ENCODE data around the gene CLEC19A.

CLEC19A gene

DNA sequence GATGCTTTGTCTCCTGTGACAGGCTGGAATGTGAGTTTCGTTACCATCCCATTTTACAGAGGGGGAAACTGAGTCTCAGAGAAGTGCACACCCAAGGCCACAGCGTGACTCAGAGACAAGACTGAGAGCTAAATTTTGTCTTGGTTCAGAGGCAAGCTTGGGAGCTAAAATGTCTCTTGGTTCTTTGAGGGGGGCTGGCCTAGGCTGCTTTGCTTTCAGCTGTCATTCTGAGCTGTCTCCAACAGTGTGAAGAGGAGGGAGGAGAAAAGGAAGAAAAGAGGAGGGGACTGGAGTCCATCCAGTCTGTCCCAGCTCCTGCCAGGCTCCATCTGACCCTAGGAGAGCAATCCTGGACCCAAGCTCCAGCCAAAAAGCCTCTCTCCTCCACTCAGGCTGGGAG is at the start of gene CLEC19A:
TSS of gene CLEC19A (plus strand) at position 301 of the 400 bp plus-strand sequence. CDS start 121 bp downstream, outside the sequence.
- DNase-seq = no peak

DNA sequence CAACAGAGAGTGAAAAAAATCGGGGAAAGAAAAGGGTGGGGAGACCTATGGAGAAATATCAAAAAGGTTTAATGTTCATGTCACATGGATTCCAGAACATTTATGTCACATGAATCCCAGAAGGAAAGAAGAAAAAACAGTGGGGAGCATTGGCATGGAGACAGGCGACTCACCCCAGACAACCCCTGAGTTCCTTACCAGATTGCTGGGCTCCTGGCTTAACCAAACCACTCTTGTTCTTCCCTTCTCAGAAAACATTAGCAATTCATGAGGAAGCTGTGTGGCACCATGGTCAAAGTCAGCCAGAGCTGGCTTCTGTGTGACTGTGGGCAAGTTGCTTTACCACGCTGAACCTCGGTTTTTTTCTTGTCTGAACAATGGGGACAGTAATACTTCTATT is 49.6 kb upstream of the CLEC19A start:
- DNase-seq = no peak

DNA sequence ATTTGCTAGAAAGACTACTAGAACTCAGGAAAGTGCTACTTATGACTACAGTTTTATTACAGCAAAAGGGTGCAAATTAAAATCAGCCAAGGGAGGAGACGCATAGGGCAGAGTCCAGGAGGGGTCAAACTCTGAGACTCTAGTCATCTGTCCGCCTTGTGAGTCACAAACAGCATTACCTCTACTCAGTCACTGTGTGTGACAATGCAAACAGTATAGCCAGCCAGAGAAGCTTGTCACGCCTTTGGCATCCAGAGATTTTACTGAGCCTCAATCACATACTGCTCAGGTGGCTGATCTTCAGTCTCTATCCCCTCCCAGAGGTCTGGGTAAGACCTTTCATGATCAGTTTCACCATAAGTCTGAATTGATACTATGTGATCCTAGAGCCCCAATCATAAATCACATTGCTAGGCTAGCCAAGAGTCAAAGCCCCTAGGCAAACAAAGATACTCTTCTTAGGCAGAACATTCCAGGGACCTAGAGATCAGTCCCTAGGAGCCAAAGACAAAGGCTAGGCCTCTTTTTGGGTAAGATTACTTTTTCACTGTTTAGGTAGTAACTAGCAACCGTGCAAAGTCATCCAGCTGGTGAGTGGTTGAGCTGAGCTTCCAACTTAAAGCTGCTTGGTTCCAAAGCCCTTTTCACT is 48.8 kb upstream of the CLEC19A start:
- no peak for DNase-seq

DNA sequence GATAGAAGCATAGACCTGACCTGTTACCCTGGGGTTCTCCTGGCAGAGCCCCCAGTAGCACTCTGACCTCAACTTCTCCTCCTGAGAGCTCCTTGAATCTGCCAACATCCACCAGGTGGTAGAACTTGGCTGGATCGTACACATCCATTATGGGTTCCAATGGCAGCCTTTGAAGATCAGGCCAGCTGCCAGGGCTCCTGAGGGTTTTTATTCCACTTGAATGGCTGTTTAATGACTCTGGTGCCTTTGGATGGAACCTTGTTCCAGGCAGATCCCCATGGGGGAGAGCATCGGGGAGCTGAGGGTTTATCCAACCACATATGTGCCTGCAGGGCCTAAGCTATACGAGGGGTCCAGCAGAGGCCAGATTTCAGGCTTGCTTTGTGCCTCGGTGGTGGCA is 47.1 kb upstream of the CLEC19A start:
- DNase-seq = no peak

- no peak for DNase-seq
Measured at GRCh38 chr16:19239511-19240155, 45.9 kb upstream of the CLEC19A start.

- no peak for DNase-seq
Measured at GRCh38 chr16:19240494-19240893, 45.0 kb upstream of the CLEC19A start.

- no peak for DNase-seq
Measured at GRCh38 chr16:19241512-19241911, 44.0 kb upstream of the CLEC19A start.

- DNase-seq = no peak
Measured at GRCh38 chr16:19242186-19242585, 43.3 kb upstream of the CLEC19A start.

GRCh38 chr16:19242987-19243575 is 42.5 kb upstream of the CLEC19A start:
- DNase-seq = no peak

- no peak for DNase-seq
Measured at GRCh38 chr16:19245326-19245925, 40.1 kb upstream of the CLEC19A start.

- no peak for DNase-seq
Measured at GRCh38 chr16:19252904-19253303, 32.6 kb upstream of the CLEC19A start.

DNA sequence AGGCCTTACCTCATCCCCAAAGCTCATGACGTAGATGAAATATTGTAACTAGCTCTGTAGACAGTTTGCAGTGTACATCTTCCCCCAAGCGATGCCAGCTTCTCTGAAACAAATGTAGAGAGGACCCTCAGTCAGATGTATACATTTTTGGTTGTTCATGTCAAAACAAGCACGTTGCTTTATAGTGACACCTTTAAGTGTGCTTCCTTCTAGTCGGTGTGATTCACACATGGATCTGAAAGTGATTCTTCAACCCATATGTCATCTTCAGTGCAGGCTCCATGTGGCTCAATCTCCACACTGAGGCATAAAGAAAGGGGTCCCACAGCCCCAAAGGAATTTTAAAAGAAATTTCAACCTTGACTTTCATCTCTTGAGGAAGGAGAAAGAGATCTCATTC is 30.9 kb upstream of the CLEC19A start:
- no peak for DNase-seq

DNA sequence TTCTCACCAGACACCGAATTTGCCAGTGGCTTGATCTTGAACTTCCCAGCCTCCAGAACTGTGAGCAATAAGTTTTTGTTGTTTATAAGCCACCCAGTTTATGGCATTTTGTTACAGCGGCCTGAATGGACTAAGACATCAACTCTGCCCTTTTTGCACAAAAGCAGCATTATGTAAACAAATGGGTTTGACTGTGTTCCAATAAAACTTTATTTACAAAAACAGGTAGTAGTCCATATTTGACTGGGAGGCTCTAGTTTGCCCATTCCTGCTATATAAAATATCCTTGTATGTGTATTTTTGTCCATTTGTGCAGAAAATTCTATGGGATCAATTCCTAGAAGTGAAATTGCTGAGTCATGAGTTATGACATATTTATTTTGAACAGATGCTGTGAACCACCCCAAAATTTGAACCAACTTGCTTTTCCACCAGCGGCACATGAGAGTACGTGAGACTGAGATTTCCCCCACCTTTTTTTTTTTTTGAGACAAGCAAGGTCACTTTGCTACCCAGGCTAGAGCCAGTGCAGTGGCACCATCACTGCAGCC is 21.3 kb upstream of the CLEC19A start:
- DNase-seq = no peak

GRCh38 chr16:19265380-19265930 is 20.1 kb upstream of the CLEC19A start:
- DNase-seq = no peak

DNA sequence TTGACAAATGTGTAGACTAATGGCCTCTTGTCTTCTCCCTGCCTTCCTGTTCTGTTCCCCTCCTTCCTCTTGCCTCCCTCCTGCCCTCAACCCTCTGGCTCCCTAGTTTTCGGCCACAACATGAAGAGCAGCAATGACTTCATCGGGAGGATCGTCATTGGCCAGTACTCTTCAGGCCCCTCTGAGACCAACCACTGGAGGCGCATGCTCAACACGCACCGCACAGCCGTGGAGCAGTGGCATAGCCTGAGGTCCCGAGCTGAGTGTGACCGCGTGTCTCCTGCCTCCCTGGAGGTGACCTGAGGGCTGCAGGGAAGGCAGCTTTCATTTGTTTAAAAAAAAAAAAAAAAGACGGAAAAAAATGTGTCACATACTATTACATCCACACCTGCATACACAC is 18.8 kb upstream of the CLEC19A start:
- no peak for DNase-seq

- no peak for DNase-seq
Measured at GRCh38 chr16:19269098-19269497, 16.4 kb upstream of the CLEC19A start.

DNA sequence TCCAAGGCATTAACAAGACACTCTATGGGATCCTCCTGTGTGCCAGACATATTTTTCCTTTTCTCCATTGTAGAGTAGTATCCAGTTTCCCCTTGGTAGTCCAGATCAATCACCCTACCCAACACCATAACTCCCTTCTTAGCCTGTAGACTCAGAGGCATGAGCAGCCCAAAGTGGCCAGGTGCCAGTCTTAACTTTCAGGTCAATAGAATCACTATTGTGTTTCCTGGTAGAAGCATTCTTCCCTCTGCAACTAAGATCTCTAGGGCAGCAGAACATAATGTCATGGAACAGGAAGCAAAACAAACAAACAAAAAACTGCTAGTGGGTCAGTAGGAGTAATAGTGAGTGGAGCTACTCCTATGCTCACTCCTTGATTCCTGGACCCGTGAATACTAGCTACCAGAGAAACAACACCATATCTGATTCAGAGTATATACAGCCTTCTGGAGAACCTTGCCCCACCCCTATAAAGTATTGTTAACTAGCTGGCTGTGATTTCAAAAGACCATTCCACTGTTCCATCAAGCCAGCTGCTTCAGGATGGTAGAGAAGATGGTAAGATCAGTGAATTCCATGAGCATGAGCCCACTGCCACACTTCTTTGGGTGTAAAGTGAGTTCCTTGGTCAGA is 11.2 kb upstream of the CLEC19A start:
- no peak for DNase-seq

- DNase-seq = no peak
Measured at GRCh38 chr16:19278403-19278802, 7.1 kb upstream of the CLEC19A start.

GRCh38 chr16:19281246-19281645 is 4.3 kb upstream of the CLEC19A start:
- DNase-seq = no peak

DNA sequence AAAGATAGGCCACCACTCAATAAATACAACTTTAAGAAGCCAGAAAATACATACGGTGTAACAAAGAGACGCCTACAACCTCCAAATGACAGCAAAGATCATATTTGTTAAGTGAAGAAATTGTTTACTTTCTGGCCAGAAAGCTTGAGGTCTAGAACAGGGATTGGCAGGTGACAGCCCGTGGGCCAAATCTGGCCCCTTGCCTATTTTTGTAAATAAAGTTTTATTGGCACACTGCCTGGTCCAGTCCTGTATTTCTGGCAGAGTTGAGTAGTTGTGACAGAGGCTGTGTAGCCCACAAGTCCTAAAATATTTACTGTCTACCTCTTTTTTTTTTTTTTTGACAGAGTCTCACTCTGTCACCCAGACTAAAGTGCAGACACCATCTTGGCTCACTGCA is 3.4 kb upstream of the CLEC19A start:
- DNase-seq = no peak

GRCh38 chr16:19283637-19284036 is 1.9 kb upstream of the CLEC19A start:
- no peak for DNase-seq

DNA sequence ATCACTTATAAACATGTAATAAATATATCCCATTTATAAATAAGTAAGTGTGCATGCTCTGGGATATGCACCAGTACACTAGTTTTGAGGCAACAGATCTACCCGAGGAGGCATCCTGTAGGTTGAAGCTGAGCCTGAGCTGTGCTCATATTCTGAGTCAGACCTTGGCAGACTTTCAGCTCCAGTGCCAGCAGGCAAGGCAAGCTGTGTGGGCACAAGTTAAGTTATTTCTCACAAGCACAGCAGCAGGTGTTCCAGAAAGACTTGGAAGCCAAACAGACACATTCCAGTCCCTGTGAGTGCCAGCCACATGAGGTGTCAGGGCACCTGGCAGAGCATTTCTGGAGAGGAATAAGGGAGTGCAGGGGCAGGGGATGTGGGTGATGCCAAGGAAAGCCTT is 1.3 kb upstream of the CLEC19A start:
- DNase-seq = no peak

DNA sequence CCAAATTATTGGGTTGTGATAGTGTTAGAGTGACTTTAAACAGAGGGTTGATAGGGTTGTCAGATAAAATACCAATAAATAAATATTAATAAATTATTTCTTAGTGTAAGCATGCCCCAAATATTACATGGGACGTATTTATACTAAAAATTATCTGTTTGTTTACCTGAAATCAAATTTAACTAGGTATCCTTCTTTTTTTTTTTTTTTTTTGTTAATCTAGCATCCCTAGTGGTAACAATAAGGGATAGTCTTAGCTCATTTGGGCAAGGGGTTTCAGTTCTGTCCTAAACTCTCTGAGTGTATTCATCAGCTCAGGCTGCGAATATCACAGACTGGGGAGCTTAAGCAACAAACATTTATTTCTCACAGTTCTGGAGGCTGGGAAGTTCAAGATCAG is 1.3 kb downstream of the CLEC19A start:
- DNase-seq = no peak
